GM23338 (cell line): ENCODE results near the gene KIRREL3. TPM values are rescaled to one million over a fixed set of nuclear protein-coding genes. Genes with fewer than 3 reads are reported as not detected.

Experiments
- ATAC-seq: fragments of 200-7000 bp; cut with Tn5 transposase; 3 replicates; pipeline ENCODE4 v1.9.1; 2020
- DNase-seq: peaks from one replicate; pipeline ENCODE4 v3.0.0-alpha.2; 2015; ENCODE audit warnings: low spot score
- H2AFZ ChIP-seq: fragments of 200-600 bp; sonication (generic); 2 replicates; pipeline ENCODE4 v1.8.0; 2016; ENCODE audit warnings: antibody characterized with exemption, mild to moderate bottlenecking, moderate library complexity
- H3F3A ChIP-seq: fragments of 200-600 bp; sonication (generic); replicated peaks from 2 replicates; pipeline ENCODE4 v1.8.0; 2017; ENCODE audit warnings: antibody characterized with exemption, mixed run types, low read depth
- H3K27ac ChIP-seq: fragments of 200-600 bp; sonication (generic); 2 replicates; pipeline ENCODE4 v1.6.1; 2016; ENCODE audit warnings: low read depth
- H3K27me3 ChIP-seq: fragments of 200-600 bp; sonication (generic); 2 replicates; pipeline ENCODE4 v1.8.0; 2016; ENCODE audit warnings: mild to moderate bottlenecking, mixed run types, moderate library complexity; ENCODE audit not compliant: insufficient read depth
- H3K36me3 ChIP-seq: fragments of 200-600 bp; sonication (generic); 2 replicates; pipeline ENCODE4 v1.8.0; 2016; ENCODE audit warnings: mild to moderate bottlenecking; ENCODE audit not compliant: insufficient read depth
- H3K4me1 ChIP-seq: fragments of 200-600 bp; sonication (generic); 2 replicates; pipeline ENCODE4 v1.8.0; 2016; ENCODE audit warnings: mild to moderate bottlenecking, moderate library complexity; ENCODE audit not compliant: insufficient read depth
- H3K4me2 ChIP-seq: fragments of 200-600 bp; sonication (generic); 2 replicates; pipeline ENCODE4 v1.7.1; 2017; ENCODE audit warnings: mixed run types
- H3K4me3 ChIP-seq: fragments of 200-600 bp; sonication (generic); 2 replicates; pipeline ENCODE4 v1.6.1; 2016; ENCODE audit warnings: mixed run types
- H3K79me2 ChIP-seq: fragments of 200-600 bp; sonication (generic); replicated peaks from 2 replicates; pipeline ENCODE4 v1.8.0; 2017; ENCODE audit warnings: mild to moderate bottlenecking; ENCODE audit not compliant: insufficient read depth
- H3K9me2 ChIP-seq: fragments of 200-600 bp; sonication (generic); 2 replicates; pipeline ENCODE4 v1.8.0; 2017; ENCODE audit not compliant: insufficient read depth
- H4K20me1 ChIP-seq: fragments of 200-600 bp; sonication (generic); replicated peaks from 2 replicates; pipeline ENCODE4 v1.8.0; 2017; ENCODE audit warnings: mild to moderate bottlenecking; ENCODE audit not compliant: insufficient read depth
- H3K27ac Mint-ChIP-seq: 2 replicates; pipeline ENCODE4 v1.8.0; 2020; ENCODE audit warnings: inconsistent platforms, mild to moderate bottlenecking, moderate library complexity, mixed read lengths
- H3K27me3 Mint-ChIP-seq: 3 replicates; pipeline ENCODE4 v1.8.0; 2022; ENCODE audit warnings: low read depth, mild to moderate bottlenecking, moderate library complexity, mixed read lengths, inconsistent platforms; ENCODE audit not compliant: insufficient read depth, poor library complexity
- H3K36me3 Mint-ChIP-seq: 3 replicates; pipeline ENCODE4 v1.8.0; 2021; ENCODE audit warnings: low read depth, mild to moderate bottlenecking, inconsistent platforms, moderate library complexity, mixed read lengths
- H3K4me1 Mint-ChIP-seq: 3 replicates; pipeline ENCODE4 v1.8.0; 2020; ENCODE audit warnings: mild to moderate bottlenecking, inconsistent platforms, mixed read lengths
- H3K4me3 Mint-ChIP-seq: 3 replicates; pipeline ENCODE4 v1.8.0; 2021; ENCODE audit warnings: moderate library complexity, mild to moderate bottlenecking, inconsistent platforms, mixed read lengths
- H3K9me3 Mint-ChIP-seq: 3 replicates; pipeline ENCODE4 v1.8.0; 2020; ENCODE audit warnings: moderate library complexity, mild to moderate bottlenecking, inconsistent platforms, mixed read lengths
- CTCF ChIP-seq, 2 experiments: fragments of 200-600 bp in 1 of 2; sonication (generic) in 1 of 2; conservative IDR thresholded peaks; 2 replicates each; pipeline versions ENCODE4 v1.5.1 to v1.6.1; 2016 to 2017; ENCODE audit warnings: antibody characterized with exemption in 2 of 2, low read depth in 2 of 2, mild to moderate bottlenecking in 2 of 2, moderate library complexity in 1 of 2
- ETS1 ChIP-seq: IDR thresholded peaks from 2 replicates; pipeline ENCODE4 v1.6.1; 2016; ENCODE audit warnings: antibody characterized with exemption
- EZH2 ChIP-seq: fragments of 200-600 bp; sonication (generic); IDR thresholded peaks from one replicate; pipeline ENCODE4 v1.8.0; 2017; ENCODE audit warnings: antibody characterized with exemption, mild to moderate bottlenecking, low read depth; ENCODE audit not compliant: unreplicated experiment
- EZH2phosphoT487 ChIP-seq: fragments of 200-600 bp; sonication (generic); IDR thresholded peaks from one replicate; pipeline ENCODE4 v1.8.1; 2018; ENCODE audit warnings: antibody characterized with exemption; ENCODE audit not compliant: unreplicated experiment
- JUNB ChIP-seq: IDR thresholded peaks from one replicate; pipeline ENCODE4 v1.6.1; 2016; ENCODE audit warnings: antibody characterized with exemption; ENCODE audit not compliant: unreplicated experiment
- NANOG ChIP-seq: IDR thresholded peaks from 2 replicates; pipeline ENCODE4 v1.6.1; 2016; ENCODE audit warnings: antibody characterized with exemption, borderline replicate concordance
- POLR2AphosphoS5 ChIP-seq: IDR thresholded peaks from 2 replicates; pipeline ENCODE4 v1.6.1; 2016; ENCODE audit warnings: antibody characterized with exemption, low read depth
- REST ChIP-seq: IDR thresholded peaks from one replicate; pipeline ENCODE4 v1.6.1; 2018; ENCODE audit warnings: antibody characterized with exemption; ENCODE audit not compliant: unreplicated experiment
- STAT1 ChIP-seq: IDR thresholded peaks from one replicate; pipeline ENCODE4 v1.6.1; 2016; ENCODE audit warnings: antibody characterized with exemption; ENCODE audit not compliant: unreplicated experiment
- ZNF114 ChIP-seq: fragments of 250-450 bp; sonication (Bioruptor Pico); IDR thresholded peaks from 2 replicates; pipeline ENCODE4 v1.5.0; 2020; ENCODE audit warnings: mild to moderate bottlenecking, moderate library complexity
- ZNF331 ChIP-seq: fragments of 250-450 bp; sonication (Bioruptor Pico); IDR thresholded peaks from 2 replicates; pipeline ENCODE4 v1.5.0; 2020; ENCODE audit warnings: low read depth, mild to moderate bottlenecking, moderate library complexity
- polyA plus RNA-seq: library from polyadenylated mRNA; unstranded; fragments of >200 nt; fragmentation: Nextera tagmentation; extraction: Ambion mirVana; gene quantifications from 2 replicates; pipeline ENCODE4 v1.2.1, GENCODE V29; 2016
- total RNA-seq: library from RNA; depleted of rRNA; stranded (reverse); fragments of >200 nt; shearing (Covaris generic); gene quantifications from 2 replicates; pipeline ENCODE4 v1.2.3, GENCODE V29; 2014

Gene KIRREL3
- total and polyA plus RNA-seq, 2 experiments from 2014 or later, result 0.13 to 1.5 TPM

GRCh38 chr11:126408901-126409619 is 591.5 kb downstream of the KIRREL3 start:
- H3K36me3 ChIP-seq, result no peaks in the 10 kb centered on the region
- DNase-seq (no peak), ATAC-seq (no peak)
- peaks cover 13% of the 10 kb centered on the region for H3K4me1 Mint-ChIP-seq
- no peaks in the 10 kb centered on the region for H3K9me2 ChIP-seq
- no peaks in the 10 kb centered on the region for H3K27me3 ChIP-seq
- H3K27ac Mint-ChIP-seq, result no peak overlapping the region
- no peaks in the 10 kb centered on the region for H3K9me3 Mint-ChIP-seq
- no peak overlapping the region for H2AFZ ChIP-seq
- no peak overlapping the region for H3K27ac ChIP-seq
- H3F3A ChIP-seq, result no peaks in the 10 kb centered on the region
- peaks cover 5% of the 10 kb centered on the region for H3K27me3 Mint-ChIP-seq
- no peak for TF ChIP-seq EZH2
- no peak overlapping the region for H3K4me3 ChIP-seq
- peaks cover 22% of the 10 kb centered on the region for H3K36me3 Mint-ChIP-seq
- no peaks in the 10 kb centered on the region for H4K20me1 ChIP-seq
- no peaks in the 10 kb centered on the region for H3K79me2 ChIP-seq
- no peak overlapping the region for H3K4me2 ChIP-seq
- H3K4me3 Mint-ChIP-seq, result no peak overlapping the region
- 0 out of 2 replicates have a peak, but pooled peaks cover 6% of the 10 kb centered on the region for H3K4me1 ChIP-seq

GRCh38 chr11:126408496-126408895 is 592.1 kb downstream of the KIRREL3 start:
- no peak overlapping the region for H3K4me3 Mint-ChIP-seq
- peaks cover 5% of the 10 kb centered on the region for H3K27me3 Mint-ChIP-seq
- H3F3A ChIP-seq, result no peaks in the 10 kb centered on the region
- H3K79me2 ChIP-seq, result no peaks in the 10 kb centered on the region
- ATAC-seq (no peak), DNase-seq (no peak)
- TF ChIP-seq EZH2phosphoT487 (no peak), ZNF331 (CRISPR knock-in tag) (no peak), EZH2 (no peak), NANOG (no peak)
- H3K27ac ChIP-seq, result no peak overlapping the region
- no peaks in the 10 kb centered on the region for H3K9me2 ChIP-seq
- no peak overlapping the region for H3K4me2 ChIP-seq
- no peaks in the 10 kb centered on the region for H4K20me1 ChIP-seq
- H2AFZ ChIP-seq, result no peak overlapping the region
- H3K36me3 ChIP-seq, result no peaks in the 10 kb centered on the region
- H3K4me1 Mint-ChIP-seq, result peaks cover 19% of the 10 kb centered on the region
- H3K9me3 Mint-ChIP-seq, result no peaks in the 10 kb centered on the region
- H3K27me3 ChIP-seq, result no peaks in the 10 kb centered on the region
- no peak overlapping the region for H3K27ac Mint-ChIP-seq
- H3K4me1 ChIP-seq, result peaks cover 11% of the 10 kb centered on the region
- peaks cover 22% of the 10 kb centered on the region for H3K36me3 Mint-ChIP-seq
- no peak overlapping the region for H3K4me3 ChIP-seq

- H3K27ac Mint-ChIP-seq, result no peak overlapping the region
- no peak overlapping the region for H3K4me3 Mint-ChIP-seq
- peaks cover 16% of the 10 kb centered on the region for H3K4me1 ChIP-seq
- peaks cover 26% of the 10 kb centered on the region for H3K4me1 Mint-ChIP-seq
- H2AFZ ChIP-seq, result no peak overlapping the region
- no peak overlapping the region for H3K4me3 ChIP-seq
- H3K79me2 ChIP-seq, result no peaks in the 10 kb centered on the region
- no peaks in the 10 kb centered on the region for H3K27me3 ChIP-seq
- no peaks in the 10 kb centered on the region for H3K9me3 Mint-ChIP-seq
- peaks cover 5% of the 10 kb centered on the region for H3K27me3 Mint-ChIP-seq
- ATAC-seq (no peak), DNase-seq (no peak)
- no peak overlapping the region for H3K4me2 ChIP-seq
- no peaks in the 10 kb centered on the region for H4K20me1 ChIP-seq
- no peaks in the 10 kb centered on the region for H3K36me3 ChIP-seq
- 0 out of 2 replicates have a peak, but pooled peaks cover 3% of the 10 kb centered on the region for H3F3A ChIP-seq
- no peaks in the 10 kb centered on the region for H3K9me2 ChIP-seq
- H3K36me3 Mint-ChIP-seq, result peaks cover 22% of the 10 kb centered on the region
- no peak overlapping the region for H3K27ac ChIP-seq
- TF ChIP-seq EZH2phosphoT487 (no peak), REST (no peak), NANOG (no peak), ZNF331 (CRISPR knock-in tag) (no peak), CTCF (conservative IDR thresholded peaks at IDR 0.05; ENCODE audit: low read depth in 2 of 2) (no peak), STAT1 (no peak), ZNF114 (CRISPR knock-in tag) (no peak), JUNB (no peak), POLR2AphosphoS5 (no peak), ETS1 (no peak)
Observed at GRCh38 chr11:126407682-126408288, 592.8 kb downstream of the KIRREL3 start.
